Tibial nerve (tissue), 4 donors: ENCODE data around the gene PTPRR. TPM values are rescaled to one million over a fixed set of nuclear protein-coding genes. Genes with fewer than 3 reads are reported as not detected.

Experiments used
- DNase-seq, 2 donors: peaks; one replicate each; pipeline ENCODE4 v3.0.0-alpha.2; 2019; ENCODE audit warnings: low spot score in 2 of 2
- H3K27ac ChIP-seq, 4 donors: fragments of 200-600 bp; sonication (generic) in 3 of 4; one replicate each; pipeline ENCODE4 v1.5.1; 2017 to 2019; ENCODE audit warnings: mild to moderate bottlenecking in 1 of 4
- H3K27me3 ChIP-seq, 2 donors: fragments of 200-600 bp; sonication (generic) in 1 of 2; one replicate each; pipeline versions ENCODE4 v1.5.1 to v1.6.0; 2017 to 2019
- H3K36me3 ChIP-seq, 3 donors: fragments of 200-600 bp; sonication (generic); one replicate each; pipeline ENCODE4 v1.5.1; 2018 to 2019
- H3K4me1 ChIP-seq, 4 donors: fragments of 200-600 bp; sonication (generic) in 3 of 4; one replicate each; pipeline ENCODE4 v1.5.1; 2017 to 2019
- H3K4me3 ChIP-seq, 4 donors: fragments of 200-600 bp; sonication (generic) in 3 of 4; one replicate each; pipeline ENCODE4 v1.5.1; 2017 to 2019; ENCODE audit warnings: mild to moderate bottlenecking in 1 of 4, moderate library complexity in 1 of 4
- H3K9me3 ChIP-seq, 4 donors: fragments of 200-600 bp; sonication (generic) in 3 of 4; one replicate each; pipeline ENCODE4 v1.5.1; 2017 to 2019
- CTCF ChIP-seq, 5 experiments: fragments of 200-600 bp in 3 of 5; fragments of 450-650 bp in 2 of 5; sonication (generic) in 3 of 5; IDR thresholded peaks; one replicate each; pipeline ENCODE4 v1.5.1; 2016 to 2019; ENCODE audit warnings: antibody characterized with exemption in 5 of 5, mild to moderate bottlenecking in 3 of 5, moderate library complexity in 2 of 5
- EP300 ChIP-seq, 2 donors: sonication (generic); formaldehyde crosslinking; IDR thresholded peaks; one replicate each; pipeline ENCODE4 v1.6.1; 2017; ENCODE audit warnings: antibody characterized with exemption in 2 of 2, mild to moderate bottlenecking in 1 of 2
- POLR2A ChIP-seq, 2 donors: fragments of 450-650 bp; IDR thresholded peaks; one replicate each; pipeline ENCODE4 v1.6.1; 2017; ENCODE audit warnings: antibody characterized with exemption in 2 of 2, mild to moderate bottlenecking in 2 of 2, moderate library complexity in 2 of 2
- WGBS, 2 donors: methylation state at CpG; one replicate each; pipeline ENCODE4 v1.1.5; 2018; 5-methylcytosine and 5-hydroxymethylcytosine counted together
- total RNA-seq, 4 donors: library from RNA; depleted of rRNA; stranded (reverse); fragments of >200 nt; gene quantifications; one replicate each; pipeline ENCODE4 v1.1.0, GENCODE V29; 2016

PTPRR gene
- total RNA-seq, 4 donors from 2014 or later: not detected

GRCh38 chr12:70637303-70638085 is 283.0 kb downstream of the PTPRR start, which contains the start of gene PTPRB:
Gene PTPRB, minus strand, starts transcription at chr12:70637429. Its CDS starts 34 bp downstream, at chr12:70637395.
- Histone ChIP-seq H3K36me3 (no peaks in the 10 kb centered on the region), H3K4me3 (peak within 1 kb of the TSS in 1 of 4 donors; percentile 20), H3K27me3 (no peaks in the 10 kb centered on the region), H3K9me3 (no peaks in the 10 kb centered on the region), H3K4me1 (no peaks in the 10 kb centered on the region), H3K27ac (peak within 1 kb of the TSS in 1 of 4 donors; percentile 38)
- 75 to 76% methylated on average over 6 of the region's 6 CpGs for WGBS, 2 donors
- TF ChIP-seq POLR2A (IDR thresholded peaks at IDR 0.05) (no peak), EP300 (IDR thresholded peaks at IDR 0.05) (peak in 1 of 2 donors; percentile 23)
- no peak for DNase-seq

DNA sequence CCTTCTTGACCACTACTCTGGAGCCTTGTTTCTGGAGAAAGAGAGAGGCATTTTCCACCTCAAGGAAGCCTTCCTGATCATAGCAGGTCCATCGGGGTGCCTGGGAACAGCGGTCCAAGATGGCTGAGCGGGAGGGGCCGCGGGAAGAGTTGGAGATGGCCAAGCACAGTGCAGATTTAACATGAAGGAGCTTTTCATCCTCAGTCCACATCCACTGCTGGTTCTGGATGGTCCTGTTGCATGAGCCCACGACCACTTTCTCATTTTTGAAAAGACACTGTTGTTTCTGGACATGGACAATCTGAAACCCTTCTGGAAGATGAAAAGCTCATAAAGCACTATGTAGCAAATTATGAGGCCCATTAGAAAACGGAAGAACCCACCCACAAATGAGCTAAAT is 284.8 kb downstream of the PTPRR start:
- no peak for TF ChIP-seq CTCF (IDR thresholded peaks at IDR 0.05)
- TF ChIP-seq EP300 (IDR thresholded peaks at IDR 0.05): no peak
- TF ChIP-seq POLR2A (IDR thresholded peaks at IDR 0.05): no peak
- H3K4me1 ChIP-seq: no peaks in the 10 kb centered on the region
- no peaks in the 10 kb centered on the region for H3K36me3 ChIP-seq
- H3K27ac ChIP-seq: no peak overlapping the region
- no peaks in the 10 kb centered on the region for H3K27me3 ChIP-seq
- no peak for DNase-seq
- H3K9me3 ChIP-seq: no peaks in the 10 kb centered on the region
- 74 to 91% methylated on average over 5 to 7 of the region's 7 CpGs for WGBS, 2 donors
- peak overlapping the region in 1 of 4 donors; percentile 20 for H3K4me3 ChIP-seq

DNA sequence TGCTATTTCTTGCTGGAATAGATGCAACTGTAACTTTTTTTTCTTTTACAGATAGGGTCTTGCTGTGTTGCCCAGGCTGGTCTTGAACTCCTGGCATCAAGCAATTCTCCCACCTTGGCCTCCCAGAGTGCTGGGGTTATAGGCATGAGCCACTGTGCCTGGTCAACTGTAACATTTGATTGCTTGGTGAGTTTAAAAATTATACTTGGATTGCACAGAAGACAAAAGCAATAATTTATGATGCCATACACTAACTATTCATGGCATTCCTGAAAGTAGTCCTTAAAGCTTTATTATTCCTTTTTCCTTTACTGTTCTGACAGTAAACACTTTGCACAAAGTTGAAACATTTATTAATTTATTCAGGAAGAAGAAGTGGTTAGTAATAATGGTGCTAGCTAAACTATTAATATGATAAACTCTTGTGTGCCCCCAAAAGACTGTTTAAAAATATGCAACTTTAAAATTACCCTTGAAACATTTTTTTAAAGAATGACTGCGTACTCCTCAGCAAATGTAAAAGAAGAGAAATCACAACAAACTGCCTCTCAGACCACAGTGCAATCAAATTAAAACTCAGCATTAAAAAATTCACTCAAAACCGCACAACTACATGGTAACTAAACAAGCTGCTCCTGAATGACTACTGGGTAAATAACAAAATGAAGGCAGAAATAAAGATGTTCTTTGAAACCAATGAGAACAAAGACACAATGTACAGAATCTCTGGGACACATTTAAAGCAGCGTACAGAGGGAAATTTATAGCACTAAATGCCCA is 291.6 kb downstream of the PTPRR start:
- DNase-seq: no peak
- Histone ChIP-seq H3K36me3 (no peaks in the 10 kb centered on the region), H3K4me1 (no peaks in the 10 kb centered on the region), H3K4me3 (no peak overlapping the region), H3K9me3 (no peaks in the 10 kb centered on the region), H3K27ac (no peak overlapping the region), H3K27me3 (no peaks in the 10 kb centered on the region)
- TF ChIP-seq CTCF (IDR thresholded peaks at IDR 0.05): no peak
- no peak for TF ChIP-seq EP300 (IDR thresholded peaks at IDR 0.05)
- no peak for TF ChIP-seq POLR2A (IDR thresholded peaks at IDR 0.05)
- 67 to 76% methylated on average over 3 of the region's 3 CpGs for WGBS, 2 donors

- Histone ChIP-seq H3K27me3 (no peaks in the 10 kb centered on the region), H3K4me3 (peak overlapping the region in 1 of 4 donors; percentile 3), H3K27ac (no peak overlapping the region), H3K4me1 (no peaks in the 10 kb centered on the region), H3K36me3 (no peaks in the 10 kb centered on the region), H3K9me3 (no peaks in the 10 kb centered on the region)
- DNase-seq: no peak
- no peak for TF ChIP-seq POLR2A (IDR thresholded peaks at IDR 0.05)
- TF ChIP-seq EP300 (IDR thresholded peaks at IDR 0.05): no peak
- no peak for TF ChIP-seq CTCF (IDR thresholded peaks at IDR 0.05)
- WGBS, 2 donors: 43 to 56% methylated on average over 5 of the region's 5 CpGs
These were observed 292.9 kb downstream of the PTPRR start for GRCh38 chr12:70627677-70628076.

DNA sequence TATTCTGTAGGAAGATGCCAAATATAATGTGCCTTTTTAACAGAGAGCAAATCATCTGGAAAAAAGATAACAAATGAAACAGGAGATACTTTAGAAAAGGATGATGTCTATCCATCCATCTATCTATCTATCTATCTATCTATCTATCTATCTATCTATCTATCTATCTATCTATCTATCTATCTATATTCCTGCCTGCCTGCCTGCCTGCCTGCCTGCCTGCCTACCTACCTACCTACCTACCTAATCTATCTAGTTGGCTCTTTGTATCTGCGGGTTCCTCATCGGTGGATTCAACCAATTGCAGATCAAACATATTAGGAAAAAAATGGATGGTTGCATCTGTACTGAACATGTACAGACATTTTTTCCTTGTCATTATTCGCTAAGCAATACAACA is 294.4 kb downstream of the PTPRR start:
- no peaks in the 10 kb centered on the region for H3K27me3 ChIP-seq
- H3K9me3 ChIP-seq: no peaks in the 10 kb centered on the region
- H3K27ac ChIP-seq: no peak overlapping the region
- TF ChIP-seq POLR2A (IDR thresholded peaks at IDR 0.05) (no peak), EP300 (IDR thresholded peaks at IDR 0.05) (no peak), CTCF (IDR thresholded peaks at IDR 0.05) (no peak)
- 95 to 97% methylated on average over 3 of the region's 3 CpGs for WGBS, 2 donors
- no peak for DNase-seq
- no peaks in the 10 kb centered on the region for H3K36me3 ChIP-seq
- H3K4me3 ChIP-seq: no peak overlapping the region
- no peaks in the 10 kb centered on the region for H3K4me1 ChIP-seq
